HAP-1 (cell line): ENCODE results near the gene SPAG17.
A peak's percentile ranks its signal among the peaks of the same experiment; 100 is the strongest.
"Not testable (repeated sequence)": the region's sequence is repeated elsewhere in the genome, so short reads cannot be mapped to it uniquely, and the experiment has no call there.

Experiments used
- DNase-seq, 2 experiments: peaks; one replicate each; pipeline ENCODE4 v3.0.0-alpha.2; 2016 to 2020; ENCODE audit warnings: low spot score in 2 of 2
- H3K27me3 ChIP-seq: fragments of 250-450 bp; sonication (Bioruptor Pico); 2 replicates; pipeline ENCODE4 v1.5.1; 2020; ENCODE audit warnings: low read depth, mild to moderate bottlenecking, moderate library complexity
- H3K36me3 ChIP-seq: fragments of 250-450 bp; sonication (Bioruptor Pico); replicated peaks from 2 replicates; pipeline ENCODE4 v1.5.1; 2020; ENCODE audit warnings: mild to moderate bottlenecking
- H3K4me1 ChIP-seq: fragments of 250-450 bp; sonication (Bioruptor Pico); 2 replicates; pipeline ENCODE4 v1.5.1; 2020; ENCODE audit warnings: mild to moderate bottlenecking
- H3K4me3 ChIP-seq: fragments of 250-450 bp; sonication (Bioruptor Pico); 2 replicates; pipeline ENCODE4 v1.5.1; 2020; ENCODE audit warnings: mild to moderate bottlenecking, moderate library complexity
- H3K9me3 ChIP-seq: fragments of 250-450 bp; sonication (Bioruptor Pico); 2 replicates; pipeline ENCODE4 v1.5.1; 2020; ENCODE audit warnings: mild to moderate bottlenecking, moderate library complexity
- in situ Hi-C: fragments of 300-500 bp; cut with MboI; formaldehyde crosslinking; loops from 3 replicates; pipeline ENCODE4 v1.14.3; 2020; ENCODE audit warnings: low sequenced_read_pairs, inconsistent platforms, mixed read lengths

Gene SPAG17

GRCh38 chr1:117942293-117942692 lies 242.7 kb downstream of the SPAG17 start:
- Histone ChIP-seq H3K9me3 (no peaks in the 10 kb centered on the region), H3K36me3 (peaks cover 98% of the 10 kb centered on the region), H3K4me3 (no peak overlapping the region), H3K27me3 (no peaks in the 10 kb centered on the region), H3K4me1 (no peaks in the 10 kb centered on the region)
- DNase-seq: no peak
- in situ Hi-C loops: loop anchor here (25.0 kb wide), 1 partner anchor 855 kb away; no protein-coding TSS in a partner anchor

GRCh38 chr1:117933769-117934168 lies 251.3 kb downstream of the SPAG17 start:
- H3K9me3 ChIP-seq: no peaks in the 10 kb centered on the region
- peaks cover 50% of the 10 kb centered on the region for H3K36me3 ChIP-seq
- no peak for DNase-seq
- in situ Hi-C loops: loop anchor here (25.0 kb wide), 1 partner anchor 846 kb away; no protein-coding TSS in a partner anchor
- H3K27me3 ChIP-seq: no peaks in the 10 kb centered on the region
- no peak overlapping the region for H3K4me3 ChIP-seq
- peaks cover 8% of the 10 kb centered on the region; the same call in 1 of the 2 replicates for H3K4me1 ChIP-seq

- H3K4me3 ChIP-seq: no peak overlapping the region
- no peak for DNase-seq
- in situ Hi-C loops: loop anchor here (25.0 kb wide), 1 partner anchor 845 kb away; no protein-coding TSS in a partner anchor
- peaks cover 38% of the 10 kb centered on the region for H3K36me3 ChIP-seq
- H3K4me1 ChIP-seq: peaks cover 18% of the 10 kb centered on the region
- no peaks in the 10 kb centered on the region for H3K27me3 ChIP-seq
- H3K9me3 ChIP-seq: no peaks in the 10 kb centered on the region
Observed at GRCh38 chr1:117932576-117932975, 252.5 kb downstream of the SPAG17 start.

GRCh38 chr1:117930484-117930883 lies 254.5 kb downstream of the SPAG17 start:
- Histone ChIP-seq H3K27me3 (no peaks in the 10 kb centered on the region), H3K36me3 (peaks cover 20% of the 10 kb centered on the region), H3K9me3 (no peaks in the 10 kb centered on the region), H3K4me1 (peaks cover 25% of the 10 kb centered on the region), H3K4me3 (peak overlapping the region; percentile 96)
- in situ Hi-C loops: loop anchor here (25.0 kb wide), 1 partner anchor 843 kb away; no protein-coding TSS in a partner anchor
- peak in 1 of 2 experiments; percentile 5 for DNase-seq

GRCh38 chr1:117930173-117930447 lies 254.9 kb downstream of the SPAG17 start:
- Histone ChIP-seq H3K36me3 (peaks cover 16% of the 10 kb centered on the region), H3K4me1 (peaks cover 25% of the 10 kb centered on the region), H3K4me3 (peak overlapping the region; percentile 96), H3K27me3 (no peaks in the 10 kb centered on the region), H3K9me3 (no peaks in the 10 kb centered on the region)
- no peak for DNase-seq
- in situ Hi-C loops: loop anchor here (25.0 kb wide), 1 partner anchor 843 kb away; no protein-coding TSS in a partner anchor

- in situ Hi-C loops: loop anchor here (25.0 kb wide), 1 partner anchor 842 kb away; no protein-coding TSS in a partner anchor
- DNase-seq: peak; percentile 96 to 98
- Histone ChIP-seq H3K27me3 (no peaks in the 10 kb centered on the region), H3K4me1 (peaks cover 25% of the 10 kb centered on the region), H3K36me3 (peaks cover 13% of the 10 kb centered on the region), H3K9me3 (no peaks in the 10 kb centered on the region), H3K4me3 (peak within 1 kb of the TSS; percentile 96)
Observed at GRCh38 chr1:117929343-117930172, 255.5 kb downstream of the SPAG17 start, which contains the start of the genes GDAP2 and WDR3. GDAP2 (minus strand) TSS chr1:117929621; CDS start chr1:117920357, 9,264 bp downstream. WDR3 (plus strand) TSS chr1:117929739; CDS start chr1:117933320, 3,581 bp downstream.

GRCh38 chr1:117928881-117929342 lies 256.1 kb downstream of the SPAG17 start:
- Histone ChIP-seq H3K27me3 (no peaks in the 10 kb centered on the region), H3K4me1 (peaks cover 25% of the 10 kb centered on the region), H3K36me3 (peaks cover 9% of the 10 kb centered on the region), H3K4me3 (peak overlapping the region; percentile 96), H3K9me3 (no peaks in the 10 kb centered on the region)
- peak; percentile 53 to 75 for DNase-seq
- in situ Hi-C loops: loop anchor here (25.0 kb wide), 1 partner anchor 842 kb away; no protein-coding TSS in a partner anchor

- Histone ChIP-seq H3K4me3 (no peak overlapping the region), H3K36me3 (no peaks in the 10 kb centered on the region), H3K27me3 (no peaks in the 10 kb centered on the region), H3K9me3 (no peaks in the 10 kb centered on the region), H3K4me1 (peaks cover 19% of the 10 kb centered on the region)
- no peak for DNase-seq
- in situ Hi-C loops: loop anchor here (25.0 kb wide), 1 partner anchor 839 kb away; no protein-coding TSS in a partner anchor
Observed at GRCh38 chr1:117925981-117926380, 259.0 kb downstream of the SPAG17 start.

GRCh38 chr1:117922717-117923116 lies 262.3 kb downstream of the SPAG17 start:
- peaks cover 16% of the 10 kb centered on the region for H3K4me1 ChIP-seq
- H3K9me3 ChIP-seq, DNase-seq, H3K36me3 ChIP-seq, in situ Hi-C loops, H3K27me3 ChIP-seq, H3K4me3 ChIP-seq: not testable (repeated sequence)

- Histone ChIP-seq H3K4me1 (peaks cover 11% of the 10 kb centered on the region), H3K4me3 (no peak overlapping the region), H3K9me3 (no peaks in the 10 kb centered on the region), H3K27me3 (no peaks in the 10 kb centered on the region), H3K36me3 (peaks cover 12% of the 10 kb centered on the region)
- DNase-seq: no peak
- in situ Hi-C loops: no loop called here
Observed at GRCh38 chr1:117921991-117922390, 263.0 kb downstream of the SPAG17 start.

GRCh38 chr1:117919376-117919775 lies 265.7 kb downstream of the SPAG17 start:
- no peaks in the 10 kb centered on the region for H3K27me3 ChIP-seq
- no peak for DNase-seq
- no peaks in the 10 kb centered on the region for H3K9me3 ChIP-seq
- peaks cover 12% of the 10 kb centered on the region for H3K36me3 ChIP-seq
- no peak overlapping the region for H3K4me3 ChIP-seq
- H3K4me1 ChIP-seq: peaks cover 8% of the 10 kb centered on the region
- in situ Hi-C loops: no loop called here

- peaks cover 20% of the 10 kb centered on the region for H3K36me3 ChIP-seq
- no peaks in the 10 kb centered on the region for H3K4me1 ChIP-seq
- in situ Hi-C loops: no loop called here
- no peak for DNase-seq
- no peak overlapping the region for H3K4me3 ChIP-seq
- H3K9me3 ChIP-seq: no peaks in the 10 kb centered on the region
- no peaks in the 10 kb centered on the region for H3K27me3 ChIP-seq
Observed at GRCh38 chr1:117911051-117911450, 274.0 kb downstream of the SPAG17 start.

- Histone ChIP-seq H3K4me1 (no peaks in the 10 kb centered on the region), H3K9me3 (no peaks in the 10 kb centered on the region)
- in situ Hi-C loops: no loop called here
Observed at GRCh38 chr1:117905019-117905418, 280.0 kb downstream of the SPAG17 start.

GRCh38 chr1:117904485-117904884 lies 280.5 kb downstream of the SPAG17 start:
- no peak for DNase-seq
- in situ Hi-C loops: no loop called here
- Histone ChIP-seq H3K4me3 (no peak overlapping the region), H3K27me3 (no peaks in the 10 kb centered on the region), H3K9me3 (no peaks in the 10 kb centered on the region), H3K4me1 (no peaks in the 10 kb centered on the region), H3K36me3 (peaks cover 5% of the 10 kb centered on the region)

More at GRCh38 chr1:117905019-117905418, 280.0 kb downstream of the SPAG17 start:
- Histone ChIP-seq H3K27me3 (no peaks in the 10 kb centered on the region), H3K4me3 (no peak overlapping the region), H3K36me3 (peaks cover 6% of the 10 kb centered on the region)
- DNase-seq: no peak
